ENCODE results near the gene RELN. TPM values are rescaled to one million over a fixed set of nuclear protein-coding genes. Genes with fewer than 3 reads are reported as not detected.

Gene RELN
- total RNA-seq, 1 donor from 2014 or later = 168 TPM

DNA sequence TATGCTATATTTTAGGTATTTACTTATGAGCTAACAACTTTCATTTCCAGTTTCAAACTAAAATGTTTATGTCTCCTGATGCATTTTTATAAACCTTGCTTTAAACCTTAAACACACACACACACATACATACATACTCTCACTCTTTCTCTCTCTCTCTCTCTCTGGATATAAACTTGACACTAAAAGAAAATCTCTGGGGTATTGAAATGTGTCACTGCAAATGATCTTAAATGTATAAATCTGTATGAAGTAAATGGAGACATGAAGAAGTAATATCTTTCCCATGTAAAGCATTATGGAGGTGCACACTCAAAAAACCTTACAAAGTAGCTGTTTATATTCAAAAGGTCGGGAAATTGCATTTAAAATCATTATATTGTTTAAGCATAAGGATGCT, 37.0 kb downstream of the RELN start:
- ATAC-seq (no peak), DNase-seq (ENCODE audit: low spot score) (no peak)
- intact Hi-C loops (cut with DNase I) = no loop called here

DNA sequence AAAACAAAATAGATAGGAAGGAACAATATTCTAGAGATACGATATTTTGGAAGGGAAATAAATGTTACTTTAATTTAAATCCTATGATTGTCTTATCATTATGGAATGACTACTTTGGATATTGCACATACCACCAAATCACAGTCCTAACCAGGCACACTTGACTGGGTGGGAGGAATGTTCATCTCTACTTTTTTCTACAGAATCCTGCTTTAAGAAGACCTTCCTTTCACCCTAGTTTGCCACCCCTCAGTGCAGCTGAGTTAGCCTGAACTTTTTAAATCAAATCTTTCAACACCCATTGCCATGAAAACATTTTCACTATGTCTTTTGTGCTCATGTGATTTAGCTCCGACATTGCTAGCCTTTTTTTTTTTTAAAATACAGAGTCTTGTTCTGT, 38.1 kb downstream of the RELN start:
- intact Hi-C loops (cut with DNase I) = no loop called here
- DNase-seq (ENCODE audit: low spot score) (no peak), ATAC-seq (no peak)

DNA sequence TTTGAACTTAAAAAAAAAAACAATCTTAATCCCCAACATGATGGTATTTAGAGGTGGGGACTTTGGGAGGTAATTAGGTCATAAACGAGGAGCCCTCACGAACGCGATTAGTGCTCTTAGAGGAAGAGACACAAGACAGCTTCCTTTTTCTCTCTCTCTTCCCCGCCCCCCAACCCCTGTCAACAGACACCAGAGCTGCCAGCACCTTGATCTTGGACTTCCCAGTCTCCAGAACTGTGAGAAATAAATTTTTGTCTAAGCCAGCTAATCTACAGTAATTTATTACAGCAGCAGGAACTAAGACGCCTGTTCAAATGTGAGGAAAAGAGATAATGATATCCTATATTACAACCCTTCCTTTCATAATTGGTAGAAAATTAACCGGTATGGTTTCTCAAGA, 40.1 kb downstream of the RELN start:
- no peak for ATAC-seq
- intact Hi-C loops (cut with DNase I) = no loop called here
- no peak for DNase-seq (ENCODE audit: low spot score)

DNA sequence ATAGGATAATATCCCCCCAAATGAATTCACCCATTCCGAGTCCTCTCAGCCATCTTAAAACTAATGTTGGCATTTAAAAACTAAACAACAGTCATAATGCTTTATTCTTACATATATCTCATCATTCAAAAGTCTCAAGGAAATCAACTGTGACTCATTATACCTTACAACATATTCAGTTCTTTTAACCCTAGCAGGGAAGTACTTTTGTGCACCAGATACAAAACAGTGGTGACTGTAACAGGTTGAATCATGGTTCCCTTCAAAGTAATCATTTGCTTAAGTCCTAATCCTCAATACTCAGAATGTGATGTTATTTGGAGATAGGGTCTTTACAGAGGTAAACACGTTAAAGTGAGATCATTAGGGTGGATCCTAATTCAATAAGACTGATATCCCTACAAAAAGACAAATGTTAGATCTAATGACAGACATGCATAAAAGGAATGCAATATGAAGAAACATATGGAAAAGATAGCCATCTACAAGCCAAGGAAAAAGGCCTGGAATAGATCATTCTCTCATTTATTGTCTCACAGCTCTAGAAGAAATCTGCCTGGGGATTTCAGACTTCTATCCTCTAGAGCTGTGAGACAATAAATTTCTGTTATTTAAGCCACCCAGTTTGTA, 42.3 kb downstream of the RELN start:
- DNase-seq (ENCODE audit: low spot score) (no peak), ATAC-seq (no peak)
- intact Hi-C loops (cut with DNase I) = no loop called here

DNA sequence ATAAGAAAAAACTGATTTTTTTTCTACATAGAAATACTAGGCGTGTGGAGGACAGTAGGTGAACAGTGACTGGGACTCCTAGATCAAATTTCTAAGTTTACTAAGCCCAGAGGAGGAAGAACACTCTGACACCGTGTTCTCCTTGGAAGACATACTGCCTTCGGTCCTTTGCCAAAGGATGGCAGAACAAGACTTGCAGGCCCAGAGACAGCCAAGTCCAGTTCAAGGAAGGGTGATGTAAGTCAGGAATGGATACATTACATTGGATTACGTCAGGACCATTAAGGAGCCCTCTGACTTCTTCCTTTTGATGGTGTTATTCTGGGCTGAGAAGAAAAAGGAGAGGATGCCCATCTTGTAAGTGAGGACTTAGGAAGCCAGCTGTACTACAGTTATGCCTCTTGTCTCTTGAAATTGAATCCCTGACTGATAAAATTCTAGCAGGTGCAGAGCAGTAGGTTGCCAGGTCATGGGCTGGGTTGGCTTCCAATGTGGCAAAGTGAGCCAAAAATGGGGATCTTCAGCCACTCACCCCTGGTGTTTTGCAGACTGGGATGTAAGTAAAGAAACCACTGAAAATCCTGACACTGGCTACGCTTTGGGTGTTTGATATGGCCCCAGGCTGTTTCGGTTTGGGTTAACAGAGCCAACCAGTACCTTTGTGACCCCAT, 45.1 kb downstream of the RELN start:
- no peak for ATAC-seq
- DNase-seq (ENCODE audit: low spot score) = no peak
- intact Hi-C loops (cut with DNase I) = no loop called here

DNA sequence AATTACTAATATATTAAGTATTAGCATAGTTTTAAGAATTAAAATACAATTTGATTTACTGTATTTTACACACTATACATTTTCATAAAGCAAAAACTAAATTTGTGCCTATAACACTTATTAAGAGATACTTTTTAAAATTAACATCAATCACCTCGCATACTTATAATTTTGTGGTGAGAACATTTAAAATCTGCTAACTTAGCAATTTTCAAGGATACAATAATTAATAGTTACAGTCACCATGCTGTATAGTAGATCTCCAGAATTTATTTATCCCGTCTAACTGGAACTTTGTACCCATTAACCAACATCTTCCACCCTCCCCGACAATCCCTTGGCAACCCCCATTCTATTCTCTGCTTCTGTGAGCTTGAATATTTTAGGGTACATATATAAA, 47.5 kb downstream of the RELN start:
- intact Hi-C loops (cut with DNase I) = no loop called here
- DNase-seq (ENCODE audit: low spot score) = no peak
- ATAC-seq = no peak

DNA sequence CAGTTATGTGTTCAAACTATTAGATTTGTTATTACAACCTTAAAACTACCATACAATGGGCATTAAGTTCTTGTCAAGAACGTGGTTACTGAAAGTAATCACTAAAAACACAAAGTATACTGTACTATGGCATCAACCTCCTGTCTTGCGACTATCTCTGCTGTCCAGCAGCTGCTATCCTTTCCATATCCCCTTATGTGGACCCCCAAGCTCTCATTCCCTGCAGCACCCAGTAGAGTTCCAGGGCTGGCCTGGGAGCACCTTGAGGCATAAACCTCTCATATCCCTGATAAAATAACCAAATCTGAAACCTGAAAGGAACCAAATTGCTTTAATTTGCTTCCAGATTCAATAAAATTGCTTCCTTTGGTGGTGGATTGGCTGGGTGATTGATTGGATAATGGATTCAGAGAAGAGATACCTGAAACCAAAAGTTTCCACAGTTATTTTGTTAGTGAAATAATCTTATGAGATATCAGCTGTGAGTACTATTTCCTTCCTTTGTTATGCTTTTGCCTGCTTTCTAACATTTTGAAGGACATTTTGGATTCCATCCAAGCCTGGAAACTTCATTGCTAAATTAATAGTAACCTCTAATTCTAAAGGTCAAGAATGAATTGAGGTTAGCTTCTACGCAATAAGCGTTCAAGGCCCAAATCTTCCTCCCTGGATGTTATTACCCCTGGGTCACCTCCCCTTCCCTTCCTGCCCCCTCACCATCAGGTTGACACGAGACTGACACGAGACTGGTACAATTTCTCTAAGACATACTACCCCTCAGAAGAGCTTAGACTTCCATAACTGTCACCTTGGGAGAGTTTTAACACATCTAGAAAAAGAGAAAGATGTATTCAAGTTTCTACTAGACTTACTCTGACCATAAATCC, 48.8 kb downstream of the RELN start:
- no peak for ATAC-seq
- intact Hi-C loops (cut with DNase I) = no loop called here
- DNase-seq (ENCODE audit: low spot score) = no peak

DNA sequence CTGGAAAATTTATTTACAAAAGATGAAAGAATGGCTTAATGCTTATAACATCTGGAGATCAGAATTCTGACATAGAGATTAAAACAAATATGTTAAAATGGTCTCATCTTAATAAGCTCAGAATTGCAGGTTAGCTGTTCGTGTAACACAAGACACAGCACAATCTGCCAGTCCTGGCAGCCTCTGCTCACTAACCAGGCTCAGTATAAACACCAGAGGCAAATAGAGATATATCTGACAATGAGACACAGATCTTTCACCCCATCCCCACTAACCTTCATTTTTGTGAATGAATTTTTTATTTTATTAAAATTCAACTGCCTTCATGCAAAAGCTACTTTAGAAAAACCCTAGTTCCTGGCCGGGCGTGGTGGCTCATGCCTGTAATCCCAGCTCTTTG, 51.8 kb downstream of the RELN start:
- ATAC-seq (no peak), DNase-seq (ENCODE audit: low spot score) (no peak)
- intact Hi-C loops (cut with DNase I) = no loop called here

DNA sequence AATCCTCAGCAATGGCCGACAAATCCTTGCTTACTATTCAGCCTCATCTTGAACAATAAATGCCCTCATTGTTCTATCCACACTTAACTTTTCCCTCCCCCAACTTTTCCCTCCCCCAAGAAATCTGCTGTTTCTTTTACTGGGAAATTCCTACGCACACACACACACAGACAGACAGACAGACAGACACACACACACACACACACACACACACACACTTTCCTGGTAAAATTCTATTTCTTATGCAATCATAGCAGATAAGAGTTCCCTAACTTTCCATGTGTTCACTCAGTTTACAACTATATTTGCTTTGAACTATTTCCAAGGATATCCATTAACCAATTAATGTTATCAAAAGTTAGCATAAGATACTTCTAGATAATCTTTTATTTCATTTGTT, 52.9 kb downstream of the RELN start:
- intact Hi-C loops (cut with DNase I) = no loop called here
- no peak for ATAC-seq
- DNase-seq (ENCODE audit: low spot score) = no peak

DNA sequence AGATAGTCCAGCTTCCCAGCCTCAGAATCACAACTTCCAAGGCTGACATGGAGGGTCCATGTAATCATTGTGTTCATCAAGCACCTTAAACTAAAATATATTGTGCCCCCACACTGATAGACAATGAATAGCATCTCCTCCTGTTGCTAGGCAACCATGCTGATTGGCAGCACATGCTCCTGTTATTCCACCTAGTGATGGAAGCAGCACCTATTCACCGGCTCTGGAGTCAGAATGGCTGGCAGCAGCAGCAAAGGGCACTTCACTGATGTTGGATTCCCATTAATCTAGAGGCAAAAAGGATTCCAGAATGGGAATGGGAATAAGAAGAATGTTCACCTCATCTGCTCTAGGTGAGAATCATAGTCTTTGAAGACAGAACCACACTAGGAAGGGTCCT, 55.0 kb downstream of the RELN start:
- no peak for ATAC-seq
- intact Hi-C loops (cut with DNase I) = no loop called here
- DNase-seq (ENCODE audit: low spot score) = no peak

DNA sequence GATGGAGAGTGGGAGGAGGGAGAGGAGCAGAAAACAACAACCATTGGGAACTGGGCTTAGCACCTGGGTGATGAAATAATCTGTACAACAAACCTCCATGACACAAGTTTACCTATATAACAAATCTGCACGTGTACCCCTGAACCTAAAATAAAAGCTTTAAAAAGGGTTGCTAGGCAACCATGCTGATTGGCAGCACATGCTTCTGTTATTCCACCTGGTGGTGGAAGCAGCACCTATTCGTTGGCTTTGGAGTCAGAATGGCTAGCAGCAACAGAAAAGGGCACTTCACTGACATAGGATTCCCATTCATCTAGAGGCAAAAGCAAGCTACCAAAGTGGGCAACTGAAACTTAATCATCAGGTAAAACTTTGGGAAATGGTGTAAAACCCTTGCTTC, 57.1 kb downstream of the RELN start:
- intact Hi-C loops (cut with DNase I) = no loop called here
- DNase-seq (ENCODE audit: low spot score) (no peak), ATAC-seq (no peak)

DNA sequence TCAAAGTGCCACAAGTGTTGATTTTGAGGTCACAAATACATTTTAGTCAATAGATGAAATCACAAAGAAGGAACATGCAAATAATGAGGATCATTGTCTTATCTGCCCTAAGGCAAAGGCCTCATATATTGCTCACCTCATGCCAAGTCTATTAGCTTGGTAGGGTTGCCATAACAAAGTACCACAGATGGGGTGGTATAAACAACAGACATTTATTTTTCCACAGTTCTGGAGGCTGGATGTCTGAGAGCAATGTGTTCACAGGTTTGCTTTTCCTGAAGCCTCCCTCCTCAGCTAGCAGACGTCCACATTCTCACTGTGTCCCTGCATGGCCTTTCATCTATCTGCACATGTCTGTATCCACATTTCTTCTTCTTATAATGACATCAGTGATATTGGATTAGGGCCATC, 59.6 kb downstream of the RELN start:
- no peak for ATAC-seq
- intact Hi-C loops (cut with DNase I) = no loop called here
- DNase-seq (ENCODE audit: low spot score) = no peak

DNA sequence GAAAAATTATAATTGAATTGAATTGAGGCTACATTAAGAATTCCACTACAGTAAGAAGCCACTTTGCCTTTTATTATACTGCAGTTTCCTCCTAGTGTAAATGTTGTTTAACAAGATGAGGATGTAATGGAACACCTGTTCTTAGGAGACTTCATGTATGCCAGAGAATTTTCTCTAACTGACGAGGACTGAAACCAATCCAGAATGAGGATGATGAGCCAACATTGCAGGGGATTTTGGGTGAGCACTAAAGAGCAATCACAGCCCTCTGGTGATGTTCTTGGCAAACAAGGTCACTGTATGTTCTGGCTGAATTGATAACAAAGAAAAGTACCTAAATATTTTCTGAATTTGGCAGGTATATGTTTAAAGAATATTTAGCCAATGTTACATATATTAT, 60.9 kb downstream of the RELN start:
- intact Hi-C loops (cut with DNase I) = no loop called here
- no peak for ATAC-seq
- no peak for DNase-seq (ENCODE audit: low spot score)

DNA sequence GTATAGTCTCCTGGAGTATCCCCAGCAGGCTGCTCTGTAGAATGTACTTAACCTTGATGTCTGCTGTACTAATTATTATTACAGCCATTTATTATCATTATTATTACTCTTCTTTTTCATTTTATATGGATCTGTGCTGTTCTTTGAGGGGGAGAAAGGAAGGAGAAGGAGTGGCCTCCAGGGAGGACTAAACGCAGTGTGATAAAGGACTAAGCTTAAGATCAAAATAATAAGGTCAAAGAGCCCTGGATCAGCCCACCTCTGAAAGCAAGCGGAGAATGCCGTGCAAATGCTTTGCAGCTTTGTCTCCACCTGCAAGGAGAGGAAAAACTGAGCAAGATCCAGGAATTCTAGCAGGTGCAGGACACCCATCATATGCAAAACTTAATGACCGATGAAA, 65.3 kb downstream of the RELN start:
- intact Hi-C loops (cut with DNase I) = no loop called here
- DNase-seq (ENCODE audit: low spot score) (no peak), ATAC-seq (no peak)

DNA sequence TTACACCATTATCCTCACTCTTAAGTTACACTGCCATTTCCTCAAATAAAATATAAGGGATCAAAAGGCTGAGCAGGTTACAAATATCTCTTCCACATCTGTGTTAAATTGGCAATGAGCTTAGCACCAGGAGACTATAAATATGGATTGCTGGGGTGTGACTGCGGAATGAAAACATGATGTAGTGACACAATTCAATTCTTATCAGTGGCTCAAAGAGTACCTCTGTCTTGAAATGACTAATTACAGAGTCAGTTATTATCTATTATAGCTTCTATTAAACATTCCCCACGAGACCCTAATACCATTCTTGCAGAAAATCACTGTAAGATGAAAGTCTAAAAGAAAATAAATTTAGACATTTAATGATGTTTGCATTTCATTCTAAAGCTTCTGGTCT, 67.1 kb downstream of the RELN start:
- DNase-seq (ENCODE audit: low spot score) (no peak), ATAC-seq (no peak)
- intact Hi-C loops (cut with DNase I) = no loop called here

DNA sequence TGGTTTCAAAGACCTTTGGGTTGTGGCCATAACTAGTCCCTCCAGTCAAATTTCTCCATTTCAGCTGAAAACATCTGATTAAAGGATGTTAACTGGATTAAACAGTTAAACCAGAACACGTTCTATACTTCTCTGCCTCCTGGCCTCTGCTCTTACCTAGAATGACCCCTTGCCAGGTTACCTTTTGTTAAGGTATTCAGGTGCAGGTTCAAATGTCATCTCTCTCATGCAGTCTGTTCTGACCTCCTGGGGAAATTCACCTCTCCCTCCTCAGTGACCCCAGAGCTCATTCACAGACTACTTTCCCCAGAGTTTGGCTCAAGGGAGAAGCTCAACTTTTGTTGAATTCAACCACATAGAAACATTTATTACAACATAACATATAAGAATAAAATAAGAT, 67.8 kb downstream of the RELN start:
- intact Hi-C loops (cut with DNase I) = no loop called here
- ATAC-seq = no peak

DNA sequence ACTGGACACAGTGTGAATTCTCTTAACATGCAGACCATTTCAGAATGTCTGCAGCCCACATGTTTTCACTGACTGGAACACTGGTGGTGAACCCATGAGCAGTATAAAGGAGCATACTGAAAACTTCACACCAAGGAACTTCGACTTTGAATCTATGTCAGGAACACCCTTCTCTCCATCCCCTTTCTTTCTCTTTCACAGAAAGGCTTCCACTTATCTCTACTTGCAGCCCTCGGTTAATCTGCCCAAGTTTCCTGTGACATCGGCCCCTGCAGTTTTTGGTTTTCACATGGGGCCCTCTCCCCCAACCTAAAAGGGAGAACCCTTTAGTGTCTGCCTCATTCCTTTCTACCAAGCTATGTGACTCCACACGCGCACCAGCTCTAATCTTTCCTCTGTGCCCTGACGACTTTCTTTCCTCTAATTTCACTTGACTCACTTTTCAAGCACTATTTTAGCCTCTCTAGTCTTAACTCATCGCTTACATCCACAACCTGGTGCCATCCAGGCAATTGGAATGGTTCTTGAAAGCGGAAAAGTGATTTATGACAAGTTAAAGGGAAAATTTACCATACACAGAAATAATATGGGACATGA, 70.1 kb downstream of the RELN start:
- intact Hi-C loops (cut with DNase I) = no loop called here

More for the DNA sequence above, 67.8 kb downstream of the RELN start:
- no peak for DNase-seq (ENCODE audit: low spot score)

DNA sequence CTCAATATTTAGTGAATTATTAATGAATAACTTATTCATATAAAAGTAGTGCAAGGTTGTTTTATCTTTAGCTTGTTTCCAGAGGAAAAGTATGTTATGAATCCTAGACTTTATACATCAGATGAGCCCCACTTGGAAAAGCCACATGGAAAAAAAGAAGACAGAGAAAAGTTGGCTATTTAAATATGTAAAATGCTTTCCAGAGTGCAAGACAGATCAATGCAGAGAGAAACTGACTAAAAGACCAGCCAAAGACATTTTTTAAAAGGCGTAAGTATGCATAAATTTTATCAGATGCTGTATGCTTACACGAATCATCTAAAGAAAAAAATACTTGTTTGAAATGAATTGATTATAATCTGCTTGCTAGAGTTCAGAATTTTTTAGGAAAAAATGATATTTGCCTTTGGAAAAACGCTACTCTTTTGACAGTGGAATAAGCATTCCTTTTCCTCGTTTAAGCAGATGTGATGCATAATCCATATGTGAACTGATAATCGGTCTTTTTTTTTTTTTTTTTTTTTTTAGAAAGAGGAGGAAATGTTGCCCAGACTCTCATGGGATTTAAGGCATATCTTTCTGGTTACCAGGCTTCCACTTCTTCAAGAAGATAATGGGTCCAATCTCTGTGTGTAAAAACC, 70.7 kb downstream of the RELN start:
- no peak for DNase-seq (ENCODE audit: low spot score)
- no peak for ATAC-seq
- intact Hi-C loops (cut with DNase I) = no loop called here

More for the DNA sequence above, 70.1 kb downstream of the RELN start:
- DNase-seq (ENCODE audit: low spot score) = no peak
- ATAC-seq = no peak

DNA sequence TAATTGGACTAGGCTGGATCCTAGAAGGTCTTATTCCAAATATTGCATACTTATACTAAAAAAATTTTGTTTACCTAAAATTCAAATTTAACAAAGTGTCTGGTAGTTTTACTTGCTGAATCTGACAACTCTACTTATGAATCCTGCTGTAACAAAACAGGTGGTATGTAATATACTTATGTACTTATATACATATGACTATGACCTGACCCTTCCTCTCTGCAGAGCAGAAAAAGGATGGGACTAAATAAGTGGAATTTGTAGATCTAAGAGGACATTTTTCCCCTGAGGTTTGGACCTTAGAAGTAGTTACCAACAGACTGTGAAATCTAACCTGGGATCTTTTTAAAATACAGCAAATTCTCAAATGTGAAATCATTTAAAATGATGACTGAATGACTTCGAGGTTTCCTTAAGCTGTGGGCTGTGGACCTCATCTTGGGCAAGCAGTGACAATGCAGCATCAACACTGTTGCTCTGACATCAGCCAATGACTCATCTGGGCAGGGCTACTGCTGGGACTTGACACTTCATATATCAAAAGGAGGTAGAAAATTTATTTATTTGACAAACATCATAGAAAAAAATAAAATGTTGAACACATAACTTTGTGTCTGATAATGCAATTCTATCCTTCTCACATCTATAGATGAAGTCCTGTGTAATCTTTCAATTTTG, 73.6 kb downstream of the RELN start:
- ATAC-seq (no peak), DNase-seq (ENCODE audit: low spot score) (no peak)
- intact Hi-C loops (cut with DNase I) = no loop called here
